HFFc6 (cell line): ENCODE measurements around the gene ANKRD9. TPM values are rescaled to one million over a fixed set of nuclear protein-coding genes. Genes with fewer than 3 reads are reported as not detected.
A peak's percentile ranks its signal among the peaks of the same experiment; 100 is the strongest.

ENCODE experiments used
- DNase-seq: peaks from one replicate; pipeline ENCODE4 v3.0.0-alpha.2; 2018
- H3K27ac Mint-ChIP-seq: 2 replicates; pipeline ENCODE4 v1.8.0; 2020; ENCODE audit warnings: mild to moderate bottlenecking, mixed read lengths
- H3K27me3 Mint-ChIP-seq: 2 replicates; pipeline ENCODE4 v1.8.0; 2021; ENCODE audit warnings: mild to moderate bottlenecking, moderate library complexity, mixed read lengths; ENCODE audit not compliant: insufficient read depth
- H3K36me3 Mint-ChIP-seq: 2 replicates; pipeline ENCODE4 v1.8.0; 2021; ENCODE audit warnings: low read depth, mixed read lengths
- H3K4me1 Mint-ChIP-seq: 2 replicates; pipeline ENCODE4 v1.8.0; 2020; ENCODE audit warnings: low read depth, mixed read lengths
- H3K4me3 Mint-ChIP-seq: 2 replicates; pipeline ENCODE4 v1.8.0; 2020; ENCODE audit warnings: mild to moderate bottlenecking, moderate library complexity, mixed read lengths
- H3K9me3 Mint-ChIP-seq: 2 replicates; pipeline ENCODE4 v1.8.0; 2020; ENCODE audit warnings: mild to moderate bottlenecking, mixed read lengths
- CTCF ChIP-seq: fragments of 200-600 bp; sonication (generic); IDR thresholded peaks from 2 replicates; pipeline ENCODE4 v1.5.0; 2021; ENCODE audit warnings: antibody characterized with exemption, mild to moderate bottlenecking
- total RNA-seq, 6 experiments: library from RNA; stranded (reverse); fragmentation: NEBNext Ultra II Directional; extraction: Animal tissue kit (Norgen Biotek cat#: 25700); gene quantifications; 2 replicates in 1 of 6; 3 replicates in 5 of 6; pipeline ENCODE4 v1.2.3, GENCODE V29; 2021

The ANKRD9 gene
- total RNA-seq, 6 experiments from 2014 or later, result 13.4 to 18.0 (median 15.6) TPM

DNA sequence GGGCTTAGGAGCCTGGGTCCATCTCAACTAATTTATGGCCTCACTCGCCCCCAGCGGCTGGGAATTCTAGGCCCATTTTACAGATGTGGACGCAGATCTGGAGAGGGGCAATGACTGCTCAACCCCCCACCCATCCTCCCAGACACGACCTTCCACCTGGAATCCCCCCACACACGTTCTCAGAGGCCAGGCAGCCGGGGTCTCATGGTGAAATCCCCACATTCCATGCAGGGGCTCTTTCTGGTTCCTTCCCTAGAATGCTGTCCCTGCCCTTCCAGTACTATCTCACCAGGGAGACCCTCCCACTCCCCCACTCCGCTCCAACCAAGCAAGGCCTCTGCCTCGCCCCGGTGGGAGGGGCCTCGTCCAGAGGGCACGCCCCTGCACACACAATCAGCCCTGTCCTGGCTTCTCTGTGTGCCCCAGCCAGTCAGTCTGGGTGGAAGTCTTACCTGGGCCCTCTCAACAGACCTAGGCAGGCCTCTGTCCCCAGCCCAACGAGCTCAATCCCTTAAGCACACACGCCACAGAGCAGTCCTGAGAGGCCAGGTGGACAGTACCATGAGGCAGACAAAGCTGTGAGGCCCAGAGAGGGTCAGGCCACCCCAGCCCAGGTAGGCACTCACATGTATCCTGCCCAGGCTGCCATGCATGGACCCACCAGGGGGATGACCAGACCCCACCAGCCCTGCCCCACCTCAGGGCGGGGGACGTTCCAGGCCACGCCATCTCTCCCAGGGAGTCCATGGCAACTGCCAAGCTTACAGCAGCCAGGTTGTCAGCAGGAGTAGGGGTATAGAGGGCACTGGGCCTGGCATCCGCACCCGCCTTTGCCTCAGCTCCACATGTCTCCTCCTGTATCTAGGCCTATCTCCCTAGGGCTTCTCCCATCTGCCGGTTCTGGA, 1.3 kb upstream of the ANKRD9 start:
- Mint-ChIP-seq H3K4me3 (peak overlapping the region; percentile 85), H3K4me1 (no peaks in the 10 kb centered on the region), H3K27ac (no peak overlapping the region), H3K9me3 (no peaks in the 10 kb centered on the region), H3K27me3 (peaks cover 4% of the 10 kb centered on the region), H3K36me3 (peaks cover 5% of the 10 kb centered on the region; the same call in 1 of the 2 replicates)
- no peak for TF ChIP-seq CTCF
- DNase-seq, result no peak

- no peak for DNase-seq
- TF ChIP-seq CTCF, result no peak
- Mint-ChIP-seq H3K9me3 (no peaks in the 10 kb centered on the region), H3K27me3 (peaks cover 4% of the 10 kb centered on the region), H3K36me3 (peaks cover 5% of the 10 kb centered on the region; the same call in 1 of the 2 replicates), H3K4me1 (no peaks in the 10 kb centered on the region), H3K27ac (peak overlapping the region; percentile 71), H3K4me3 (peak overlapping the region; percentile 76)
Observed at GRCh38 chr14:102508774-102509745, 516 bp downstream of the ANKRD9 start.

- no peak for TF ChIP-seq CTCF
- peak overlapping the region; percentile 71 for H3K27ac Mint-ChIP-seq
- DNase-seq, result no peak
Observed at GRCh38 chr14:102508410-102508773, 1.2 kb downstream of the ANKRD9 start.

GRCh38 chr14:102507857-102508312, 1.7 kb downstream of the ANKRD9 start:
- peak overlapping the region; percentile 7; the same call in 1 of the 2 replicates for H3K4me3 Mint-ChIP-seq
- no peaks in the 10 kb centered on the region for H3K4me1 Mint-ChIP-seq
- TF ChIP-seq CTCF, result peak; percentile 24

More at GRCh38 chr14:102508410-102508773, 1.2 kb downstream of the ANKRD9 start:
- Mint-ChIP-seq H3K36me3 (peaks cover 5% of the 10 kb centered on the region; the same call in 1 of the 2 replicates), H3K4me3 (peak overlapping the region; percentile 76), H3K9me3 (no peaks in the 10 kb centered on the region), H3K4me1 (no peaks in the 10 kb centered on the region), H3K27me3 (peaks cover 4% of the 10 kb centered on the region)

More at GRCh38 chr14:102507857-102508312, 1.7 kb downstream of the ANKRD9 start:
- Mint-ChIP-seq H3K36me3 (peaks cover 5% of the 10 kb centered on the region; the same call in 1 of the 2 replicates), H3K27ac (peak overlapping the region; percentile 4; the same call in 1 of the 2 replicates), H3K27me3 (peaks cover 4% of the 10 kb centered on the region), H3K9me3 (no peaks in the 10 kb centered on the region)
- no peak for DNase-seq
